HG03469 (cell line): ENCODE measurements around the gene CUEDC1.
A peak's percentile ranks its signal among the peaks of the same experiment; 100 is the strongest.

Experiments
- ATAC-seq: cut with Tn5 transposase; IDR thresholded peaks from one replicate; pipeline ENCODE4 v1.9.1; 2021; ENCODE audit warnings: mild to moderate bottlenecking, moderate library complexity, moderate number of reproducible peaks; ENCODE audit not compliant: unreplicated experiment

Gene CUEDC1

GRCh38 chr17:57880086-57880456 lies 75.1 kb downstream of the CUEDC1 start:
- no peak for ATAC-seq

- no peak for ATAC-seq
These were observed 75.7 kb downstream of the CUEDC1 start for GRCh38 chr17:57879437-57880085.

- ATAC-seq: no peak
These were observed 77.3 kb downstream of the CUEDC1 start for GRCh38 chr17:57877803-57878377.

- ATAC-seq: no peak
These were observed 78.4 kb downstream of the CUEDC1 start for GRCh38 chr17:57876866-57877237.

- no peak for ATAC-seq
These were observed 79.0 kb downstream of the CUEDC1 start for GRCh38 chr17:57876023-57876865.

- ATAC-seq: no peak
These were observed 79.8 kb downstream of the CUEDC1 start for GRCh38 chr17:57875290-57876022.

GRCh38 chr17:57874434-57875289 lies 80.5 kb downstream of the CUEDC1 start:
- ATAC-seq: no peak

GRCh38 chr17:57874058-57874419 lies 81.2 kb downstream of the CUEDC1 start:
- ATAC-seq: no peak

- no peak for ATAC-seq
These were observed 81.8 kb downstream of the CUEDC1 start for GRCh38 chr17:57873261-57874057.

- ATAC-seq: no peak
These were observed 82.7 kb downstream of the CUEDC1 start for GRCh38 chr17:57872536-57872935.

GRCh38 chr17:57871863-57872262 lies 83.3 kb downstream of the CUEDC1 start:
- ATAC-seq: no peak

- ATAC-seq: no peak
These were observed 84.1 kb downstream of the CUEDC1 start for GRCh38 chr17:57871155-57871554.

GRCh38 chr17:57870283-57870635 lies 85.0 kb downstream of the CUEDC1 start:
- ATAC-seq: no peak

- no peak for ATAC-seq
These were observed 85.5 kb downstream of the CUEDC1 start for GRCh38 chr17:57869617-57870282.

GRCh38 chr17:57868910-57869616 lies 86.1 kb downstream of the CUEDC1 start:
- ATAC-seq: no peak

- ATAC-seq: peak; percentile 63
These were observed 87.0 kb downstream of the CUEDC1 start for GRCh38 chr17:57868007-57868909.

GRCh38 chr17:57867126-57867525 lies 88.1 kb downstream of the CUEDC1 start:
- ATAC-seq: no peak

- ATAC-seq: no peak
These were observed 88.5 kb downstream of the CUEDC1 start for GRCh38 chr17:57866723-57867122.
